A673 (cell line): ENCODE measurements around the gene REEP6. TPM values are rescaled to one million over a fixed set of nuclear protein-coding genes. Genes with fewer than 3 reads are reported as not detected.
A peak's percentile ranks its signal among the peaks of the same experiment; 100 is the strongest.

Experiments
- BruUV-seq: library from RNA; stranded (reverse); fragments of 400-500 nt; replicated peaks from 2 replicates; lab custom pipeline; 2021; lab: Mats Ljungman, UMichigan
- CTCF ChIA-PET: fragments of 300-600 bp; sonication (Branson Sonifier 250); formaldehyde crosslinking; loops from one replicate; lab custom pipeline; 2022; ENCODE audit warnings: antibody characterized with exemption; lab: Charles Lee
- POLR2A ChIA-PET: fragments of 300-600 bp; sonication (Branson Sonifier 250); formaldehyde crosslinking; loops from one replicate; lab custom pipeline; 2022; ENCODE audit warnings: antibody characterized with exemption; ENCODE audit not compliant: low non-redundant PET; lab: Charles Lee
- DNase-seq: peaks from one replicate; pipeline ENCODE4 v3.0.0-alpha.2; 2015; ENCODE audit warnings: low spot score
- H3K27ac ChIP-seq: fragments of 200-600 bp; sonication (generic); 2 replicates; pipeline ENCODE4 v1.5.1; 2016; ENCODE audit warnings: mixed run types, low read depth, mild to moderate bottlenecking, mixed read lengths, antibody characterized with exemption, low read length; ENCODE audit not compliant: poor library complexity, severe bottlenecking
- H3K27me3 ChIP-seq: fragments of 200-600 bp; sonication (generic); replicated peaks from 2 replicates; pipeline ENCODE4 v1.6.1; 2017; ENCODE audit warnings: mixed run types, low read depth, mild to moderate bottlenecking, mixed read lengths, antibody characterized with exemption, low read length; ENCODE audit not compliant: insufficient read depth, poor library complexity
- H3K36me3 ChIP-seq: fragments of 200-600 bp; sonication (generic); 2 replicates; pipeline ENCODE4 v1.6.1; 2016; ENCODE audit warnings: mixed run types, mild to moderate bottlenecking, mixed read lengths, antibody characterized with exemption, low read length; ENCODE audit not compliant: insufficient read depth, poor library complexity, severe bottlenecking
- H3K4me1 ChIP-seq: fragments of 200-600 bp; sonication (generic); 2 replicates; pipeline ENCODE4 v1.6.1; 2017; ENCODE audit warnings: mixed run types, mild to moderate bottlenecking, mixed read lengths, antibody characterized with exemption, low read length; ENCODE audit not compliant: insufficient read depth, poor library complexity, severe bottlenecking
- H3K4me3 ChIP-seq: fragments of 200-600 bp; sonication (generic); 2 replicates; pipeline ENCODE4 v1.5.1; 2016; ENCODE audit warnings: low read depth, mixed run types, mild to moderate bottlenecking, mixed read lengths, low read length; ENCODE audit not compliant: poor library complexity, severe bottlenecking
- H3K9me3 ChIP-seq: fragments of 200-600 bp; sonication (generic); 2 replicates; pipeline ENCODE4 v1.6.1; 2016; ENCODE audit warnings: mixed run types, low read depth, mild to moderate bottlenecking, mixed read lengths, antibody characterized with exemption, low read length; ENCODE audit not compliant: poor library complexity, severe bottlenecking
- EZH2 ChIP-seq: fragments of 200-600 bp; sonication (generic); IDR thresholded peaks from 2 replicates; pipeline ENCODE4 v1.6.1; 2017; ENCODE audit warnings: borderline replicate concordance, low read depth, mild to moderate bottlenecking, mixed read lengths, antibody characterized with exemption, low read length; ENCODE audit not compliant: poor library complexity, severe bottlenecking
- intact Hi-C: fragments of 100-400 bp; cut with micrococcal nuclease; formaldehyde crosslinking; loops from one replicate; pipeline ENCODE4 v1.10.0; 2022; ENCODE audit not compliant: unreplicated experiment
- total RNA-seq: library from RNA; stranded (reverse); gene quantifications from 2 replicates; pipeline ENCODE4 v1.2.3, GENCODE V29; 2021
- TF ChIP-seq, protein P1 (sequence below): fragments of 300-800, 200-600 bp; sonication (generic); conservative IDR thresholded peaks from 2 replicates; pipeline ENCODE4 v1.5.1; 2017; ENCODE audit warnings: low read depth, mild to moderate bottlenecking, antibody characterized with exemption, low read length, moderate library complexity, mixed read lengths

The REEP6 gene
- total RNA-seq, 1 experiment from 2014 or later, result 4.7 TPM

GRCh38 chr19:1453525-1454364 is 37.2 kb upstream of the REEP6 start:
- TF ChIP-seq, protein P1, sequence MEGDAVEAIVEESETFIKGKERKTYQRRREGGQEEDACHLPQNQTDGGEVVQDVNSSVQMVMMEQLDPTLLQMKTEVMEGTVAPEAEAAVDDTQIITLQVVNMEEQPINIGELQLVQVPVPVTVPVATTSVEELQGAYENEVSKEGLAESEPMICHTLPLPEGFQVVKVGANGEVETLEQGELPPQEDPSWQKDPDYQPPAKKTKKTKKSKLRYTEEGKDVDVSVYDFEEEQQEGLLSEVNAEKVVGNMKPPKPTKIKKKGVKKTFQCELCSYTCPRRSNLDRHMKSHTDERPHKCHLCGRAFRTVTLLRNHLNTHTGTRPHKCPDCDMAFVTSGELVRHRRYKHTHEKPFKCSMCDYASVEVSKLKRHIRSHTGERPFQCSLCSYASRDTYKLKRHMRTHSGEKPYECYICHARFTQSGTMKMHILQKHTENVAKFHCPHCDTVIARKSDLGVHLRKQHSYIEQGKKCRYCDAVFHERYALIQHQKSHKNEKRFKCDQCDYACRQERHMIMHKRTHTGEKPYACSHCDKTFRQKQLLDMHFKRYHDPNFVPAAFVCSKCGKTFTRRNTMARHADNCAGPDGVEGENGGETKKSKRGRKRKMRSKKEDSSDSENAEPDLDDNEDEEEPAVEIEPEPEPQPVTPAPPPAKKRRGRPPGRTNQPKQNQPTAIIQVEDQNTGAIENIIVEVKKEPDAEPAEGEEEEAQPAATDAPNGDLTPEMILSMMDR, result no peak
- TF ChIP-seq EZH2, result no peak
- intact Hi-C loops, result no loop called here
- DNase-seq, result peak; percentile 60
- POLR2A ChIA-PET, result interaction anchor here (0.5 kb wide), 1 partner anchor 15 kb away, joined by 3 read pairs; no protein-coding TSS in a partner anchor
- peaks cover 32% of the 10 kb centered on the region for H3K27me3 ChIP-seq
- no TSS peak for BruUV-seq
- no peaks in the 10 kb centered on the region for H3K36me3 ChIP-seq
- peaks cover 29% of the 10 kb centered on the region for H3K4me1 ChIP-seq
- CTCF ChIA-PET, result interaction anchor here (0.6 kb wide), 2 partner anchors 37 to 38 kb away, joined by 3 to 19 read pairs; partner anchors contain the start of gene REEP6
- H3K4me3 ChIP-seq, result no peak overlapping the region
- no peak overlapping the region for H3K27ac ChIP-seq
- no peaks in the 10 kb centered on the region for H3K9me3 ChIP-seq

DNA sequence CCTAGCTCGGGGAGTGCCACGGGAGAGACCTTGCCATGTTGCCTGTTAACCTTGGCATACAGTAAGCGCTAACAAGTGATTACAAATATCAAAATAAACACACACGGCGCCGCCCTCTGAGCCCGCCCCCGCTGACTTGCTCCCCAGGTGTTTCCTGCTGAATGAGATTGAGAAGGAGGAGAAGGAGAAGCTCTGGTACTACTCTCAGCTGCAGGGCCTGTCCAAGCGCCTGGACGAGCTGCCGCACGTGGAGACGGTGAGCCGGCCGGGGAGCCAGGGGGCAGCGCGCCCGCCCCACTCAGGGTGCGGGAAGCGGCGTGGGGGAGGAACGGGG is 36.0 kb upstream of the REEP6 start:
- peaks cover 29% of the 10 kb centered on the region for H3K4me1 ChIP-seq
- BruUV-seq, result no TSS peak
- peak; percentile 57 for DNase-seq
- no peak overlapping the region for H3K27ac ChIP-seq
- H3K36me3 ChIP-seq, result no peaks in the 10 kb centered on the region
- TF ChIP-seq EZH2, result no peak
- TF ChIP-seq, protein P1, result no peak
- intact Hi-C loops, result no loop called here
- POLR2A ChIA-PET, result interaction anchor here (0.5 to 0.6 kb wide), 2 partner anchors 18 to 673 kb away, joined by 6 to 10 read pairs; no protein-coding TSS in a partner anchor
- no peak overlapping the region for H3K4me3 ChIP-seq
- H3K27me3 ChIP-seq, result peaks cover 26% of the 10 kb centered on the region
- H3K9me3 ChIP-seq, result no peaks in the 10 kb centered on the region
- CTCF ChIA-PET, result interaction anchor here (0.6 kb wide), 1 partner anchor 91 kb away, joined by 4 read pairs; no protein-coding TSS in a partner anchor

- H3K27me3 ChIP-seq, result peaks cover 21% of the 10 kb centered on the region
- POLR2A ChIA-PET, result interaction anchor here (0.5 to 0.6 kb wide), 2 partner anchors 17 to 673 kb away, joined by 6 to 10 read pairs; no protein-coding TSS in a partner anchor
Observed at GRCh38 chr19:1455336-1456120, 35.5 kb upstream of the REEP6 start.

More at GRCh38 chr19:1455336-1456120, 35.5 kb upstream of the REEP6 start:
- Histone ChIP-seq H3K9me3 (no peaks in the 10 kb centered on the region), H3K27ac (no peak overlapping the region), H3K4me3 (no peak overlapping the region), H3K4me1 (peaks cover 29% of the 10 kb centered on the region), H3K36me3 (no peaks in the 10 kb centered on the region)
- intact Hi-C loops, result no loop called here
- DNase-seq, result peak; percentile 77
- BruUV-seq, result no TSS peak
- CTCF ChIA-PET, result interaction anchor here (0.5 to 0.6 kb wide), 2 partner anchors 11 to 90 kb away, joined by 4 to 6 read pairs; no protein-coding TSS in a partner anchor
- TF ChIP-seq, protein P1, result no peak
- no peak for TF ChIP-seq EZH2
